Gastroesophageal sphincter (tissue), 3 donors: ENCODE measurements around the gene ZBP1.

ENCODE experiments used
- CTCF ChIP-seq, 4 experiments: fragments of 200-600 bp in 2 of 4; fragments of 450-650 bp in 2 of 4; sonication (generic) in 1 of 4; IDR thresholded peaks; one replicate each; pipeline ENCODE4 v1.5.1; 2017 to 2019; ENCODE audit warnings: antibody characterized with exemption in 4 of 4, mild to moderate bottlenecking in 2 of 4, moderate library complexity in 2 of 4
- EP300 ChIP-seq: sonication (generic); formaldehyde crosslinking; IDR thresholded peaks from one replicate; pipeline ENCODE4 v1.6.1; 2017; ENCODE audit warnings: antibody characterized with exemption, mild to moderate bottlenecking
- POLR2A ChIP-seq, 2 donors: fragments of 450-650 bp; IDR thresholded peaks; one replicate each; pipeline ENCODE4 v1.6.1; 2017; ENCODE audit warnings: antibody characterized with exemption in 2 of 2, mild to moderate bottlenecking in 2 of 2, moderate library complexity in 1 of 2

- TF ChIP-seq CTCF (IDR thresholded peaks at IDR 0.05) (peak; percentile 92 to 98 (median 96)), POLR2A (IDR thresholded peaks at IDR 0.05) (no peak), EP300 (no peak)
Observed at GRCh38 chr20:57596998-57597939, 23.0 kb downstream of the ZBP1 start.
